H9 (cell line): Measurements from ENCODE around the gene RHBDF1. TPM values are rescaled to one million over a fixed set of nuclear protein-coding genes. Genes with fewer than 3 reads are reported as not detected.

Source experiments
- DNase-seq: peaks from one replicate; pipeline ENCODE4 v3.0.0-alpha.2; 2017
- H2AFZ ChIP-seq: one replicate; pipeline ENCODE4 v1.6.1; 2013; ENCODE audit warnings: mild to moderate bottlenecking, low read length, control low read depth, moderate library complexity
- H2AK5ac ChIP-seq: 2 replicates; pipeline ENCODE4 v1.6.1; 2013; ENCODE audit warnings: low read length, control low read depth, mixed read lengths; ENCODE audit not compliant: insufficient read length
- H2BK120ac ChIP-seq: one replicate; pipeline ENCODE4 v1.6.1; 2013; ENCODE audit warnings: low read depth, mild to moderate bottlenecking, low read length, control low read depth, inconsistent platforms; ENCODE audit not compliant: poor library complexity, severe bottlenecking
- H2BK12ac ChIP-seq: 2 replicates; pipeline ENCODE4 v1.6.1; 2013; ENCODE audit warnings: low read length, control low read depth, mixed read lengths, low read depth; ENCODE audit not compliant: insufficient read length
- H2BK15ac ChIP-seq: 2 replicates; pipeline ENCODE4 v1.6.1; 2013; ENCODE audit warnings: low read depth, low read length, control low read depth
- H2BK20ac ChIP-seq: one replicate; pipeline ENCODE4 v1.6.1; 2013; ENCODE audit warnings: low read depth, mild to moderate bottlenecking, low read length, control low read depth, inconsistent platforms; ENCODE audit not compliant: poor library complexity, severe bottlenecking
- H2BK5ac ChIP-seq: 2 replicates; pipeline ENCODE4 v1.6.1; 2013; ENCODE audit warnings: low read length, control low read depth, mixed read lengths; ENCODE audit not compliant: insufficient read length
- H3K14ac ChIP-seq: 2 replicates; pipeline ENCODE4 v1.6.1; 2013; ENCODE audit warnings: low read length, control low read depth; ENCODE audit not compliant: insufficient read depth
- H3K18ac ChIP-seq: 2 replicates; pipeline ENCODE4 v1.6.1; 2013; ENCODE audit warnings: low read depth, mild to moderate bottlenecking, mixed read lengths, low read length, control low read depth; ENCODE audit not compliant: insufficient read length
- H3K23ac ChIP-seq: 2 replicates; pipeline ENCODE4 v1.6.1; 2013; ENCODE audit warnings: low read length, control low read depth, mixed read lengths, low read depth; ENCODE audit not compliant: insufficient read length
- H3K23me2 ChIP-seq: 2 replicates; pipeline ENCODE4 v1.6.1; 2013; ENCODE audit warnings: low read depth, mild to moderate bottlenecking, mixed read lengths, low read length, control low read depth; ENCODE audit not compliant: insufficient read length, poor library complexity, severe bottlenecking
- H3K27ac ChIP-seq: 2 replicates; pipeline ENCODE4 v1.5.1; 2013; ENCODE audit warnings: low read length, control low read depth, mixed read lengths, low read depth; ENCODE audit not compliant: insufficient read length
- H3K27me3 ChIP-seq: 2 replicates; pipeline ENCODE4 v1.6.1; 2013; ENCODE audit warnings: low read length, control low read depth, inconsistent platforms; ENCODE audit not compliant: insufficient read depth
- H3K4ac ChIP-seq: 2 replicates; pipeline ENCODE4 v1.6.1; 2013; ENCODE audit warnings: low read depth, mild to moderate bottlenecking, control low read depth, inconsistent platforms, low read length, moderate library complexity
- H3K4me1 ChIP-seq: 2 replicates; pipeline ENCODE4 v1.6.1; 2013; ENCODE audit warnings: low read length, control low read depth, inconsistent platforms; ENCODE audit not compliant: insufficient read depth
- H3K4me2 ChIP-seq: 2 replicates; pipeline ENCODE4 v1.6.1; 2013; ENCODE audit warnings: low read length, control low read depth, mixed read lengths; ENCODE audit not compliant: insufficient read length, insufficient read depth
- H3K56ac ChIP-seq: 2 replicates; pipeline ENCODE4 v1.6.1; 2013; ENCODE audit warnings: low read depth, mild to moderate bottlenecking, mixed read lengths, low read length, control low read depth; ENCODE audit not compliant: insufficient read length
- H3K79me1 ChIP-seq: 2 replicates; pipeline ENCODE4 v1.6.1; 2013; ENCODE audit warnings: low read depth, mild to moderate bottlenecking, moderate library complexity, low read length, control low read depth, inconsistent platforms; ENCODE audit not compliant: insufficient read depth, poor library complexity, severe bottlenecking
- H3K79me2 ChIP-seq: 2 replicates; pipeline ENCODE4 v1.6.1; 2013; ENCODE audit warnings: low read length, control low read depth, inconsistent platforms; ENCODE audit not compliant: insufficient read depth
- H3K9ac ChIP-seq: 2 replicates; pipeline ENCODE4 v1.6.1; 2013; ENCODE audit warnings: low read length, control low read depth, mixed read lengths; ENCODE audit not compliant: insufficient read length; ENCODE audit errors: extremely low read depth
- H3K9me3 ChIP-seq: one replicate; pipeline ENCODE4 v1.6.1; 2013; ENCODE audit warnings: low read depth, low read length, inconsistent platforms; ENCODE audit not compliant: control insufficient read depth
- H3T11ph ChIP-seq: one replicate; pipeline ENCODE4 v1.6.1; 2013; ENCODE audit warnings: mild to moderate bottlenecking, low read length, control low read depth, inconsistent platforms
- H4K20me1 ChIP-seq: one replicate; pipeline ENCODE4 v1.6.1; 2013; ENCODE audit not compliant: control insufficient read depth, insufficient read length, insufficient read depth
- H4K5ac ChIP-seq: 2 replicates; pipeline ENCODE4 v1.6.1; 2013; ENCODE audit warnings: low read depth, mild to moderate bottlenecking, mixed read lengths, low read length, control low read depth; ENCODE audit not compliant: insufficient read length
- H4K8ac ChIP-seq: replicated peaks from 2 replicates; pipeline ENCODE4 v1.6.1; 2013; ENCODE audit warnings: low read length, control low read depth, mixed read lengths, low read depth; ENCODE audit not compliant: insufficient read length
- H4K91ac ChIP-seq: 2 replicates; pipeline ENCODE4 v1.6.1; 2013; ENCODE audit warnings: low read depth, mild to moderate bottlenecking, moderate library complexity, mixed read lengths, low read length, control low read depth; ENCODE audit not compliant: insufficient read length
- H3K27ac Mint-ChIP-seq, 3 experiments: 2 replicates in 2 of 3; 3 replicates in 1 of 3; pipeline ENCODE4 v1.8.0; 2020 to 2021; ENCODE audit warnings: mixed read lengths in 3 of 3, mild to moderate bottlenecking in 1 of 3, moderate library complexity in 1 of 3
- H3K27me3 Mint-ChIP-seq: 2 replicates; pipeline ENCODE4 v1.8.0; 2021; ENCODE audit warnings: low read depth, mild to moderate bottlenecking, moderate library complexity, mixed read lengths
- H3K36me3 Mint-ChIP-seq, 3 experiments: 2 replicates in 2 of 3; 3 replicates in 1 of 3; pipeline ENCODE4 v1.8.0; 2020 to 2021; ENCODE audit warnings: low read depth in 3 of 3, mixed read lengths in 3 of 3; ENCODE audit not compliant: insufficient read depth in 1 of 3
- H3K4me1 Mint-ChIP-seq, 2 experiments: 2 replicates each; pipeline ENCODE4 v1.8.0; 2020; ENCODE audit warnings: mixed read lengths in 2 of 2
- H3K4me3 Mint-ChIP-seq, 2 experiments: 2 replicates in 1 of 2; 3 replicates in 1 of 2; pipeline ENCODE4 v1.8.0; 2020 to 2021; ENCODE audit warnings: mild to moderate bottlenecking in 2 of 2, mixed read lengths in 2 of 2, moderate library complexity in 1 of 2
- H3K9me3 Mint-ChIP-seq, 2 experiments: 2 replicates in 1 of 2; 3 replicates in 1 of 2; pipeline ENCODE4 v1.8.0; 2020; ENCODE audit warnings: mild to moderate bottlenecking in 2 of 2, mixed read lengths in 2 of 2, moderate library complexity in 1 of 2
- WGBS: extraction: QIAGEN DNeasy Blood & Tissue Kit; methylation state at CpG from one replicate; pipeline ENCODE4 v1.1.7; 2013; ENCODE audit warnings: missing lambda C conversion rate, low lambda C conversion rate, mixed read lengths; ENCODE audit not compliant: insufficient read length; ENCODE audit errors: extremely low coverage; 5-methylcytosine and 5-hydroxymethylcytosine counted together
- total RNA-seq: library from RNA; stranded (reverse); gene quantifications from 2 replicates; pipeline ENCODE4 v1.2.1, GENCODE V29; 2021
- TF ChIP-seq, protein P1 (sequence below): fragments of 200-600 bp; sonication (generic); conservative IDR thresholded peaks from 3 replicates; pipeline ENCODE4 v1.8.0; 2021; ENCODE audit warnings: antibody characterized with exemption, mild to moderate bottlenecking

Gene RHBDF1
- total RNA-seq, 1 experiment from 2014 or later, result 34.6 TPM

DNA sequence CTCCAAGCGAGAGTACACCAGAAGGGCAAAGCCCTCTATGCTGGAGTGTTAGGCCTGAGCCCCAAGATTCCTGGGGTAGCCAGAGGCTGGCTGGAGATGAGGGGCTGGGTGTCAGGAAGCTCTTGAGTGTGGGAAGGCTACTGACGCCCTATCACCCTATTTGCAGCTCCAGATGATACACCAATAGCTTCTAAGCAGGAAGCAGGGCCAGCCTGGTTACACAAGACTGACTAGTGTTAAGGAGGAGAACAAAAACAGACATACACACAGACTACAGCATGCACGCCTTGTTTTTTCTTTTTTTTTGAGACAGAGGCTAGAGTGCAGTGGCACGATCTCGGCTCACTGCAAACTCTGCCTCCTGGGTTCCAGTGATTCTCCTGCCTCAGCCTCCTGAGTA lies 34.9 kb downstream of the RHBDF1 start:
- no CpG with 5 or more reads among the region's 5 CpGs for WGBS
- Histone ChIP-seq H2AK5ac (no peak overlapping the region), H3T11ph (no peak overlapping the region), H3K18ac (no peak overlapping the region), H3K9me3 (peaks cover 5% of the 10 kb centered on the region), H2AFZ (no peak overlapping the region), H3K4ac (no peak overlapping the region), H4K5ac (no peak overlapping the region), H2BK12ac (no peak overlapping the region), H3K56ac (no peak overlapping the region), H3K4me1 (no peaks in the 10 kb centered on the region), H4K91ac (no peak overlapping the region), H4K8ac (no peak overlapping the region), H3K23ac (no peak overlapping the region), H3K79me2 (no peaks in the 10 kb centered on the region), H4K20me1 (no peaks in the 10 kb centered on the region), H3K14ac (no peak overlapping the region), H3K9ac (no peak overlapping the region), H3K4me2 (no peak overlapping the region), H3K27ac (no peak overlapping the region), H2BK120ac (no peak overlapping the region), H3K27me3 (no peaks in the 10 kb centered on the region), H3K23me2 (no peaks in the 10 kb centered on the region), H3K79me1 (no peaks in the 10 kb centered on the region), H2BK15ac (no peak overlapping the region), H2BK5ac (no peak overlapping the region), H2BK20ac (no peak overlapping the region)
- Mint-ChIP-seq H3K27me3 (peaks cover 1% of the 10 kb centered on the region), H3K4me3 (no peak overlapping the region), H3K4me1 (no peaks in the 10 kb centered on the region), H3K27ac (no peak overlapping the region), H3K36me3 (peaks cover 21 to 44% (median 35%) of the 10 kb centered on the region in 3 experiments), H3K9me3 (peaks cover 6% of the 10 kb centered on the region in 2 experiments; a peak in 3 of 5 replicates)
- no peak for DNase-seq
- TF ChIP-seq, protein P1, sequence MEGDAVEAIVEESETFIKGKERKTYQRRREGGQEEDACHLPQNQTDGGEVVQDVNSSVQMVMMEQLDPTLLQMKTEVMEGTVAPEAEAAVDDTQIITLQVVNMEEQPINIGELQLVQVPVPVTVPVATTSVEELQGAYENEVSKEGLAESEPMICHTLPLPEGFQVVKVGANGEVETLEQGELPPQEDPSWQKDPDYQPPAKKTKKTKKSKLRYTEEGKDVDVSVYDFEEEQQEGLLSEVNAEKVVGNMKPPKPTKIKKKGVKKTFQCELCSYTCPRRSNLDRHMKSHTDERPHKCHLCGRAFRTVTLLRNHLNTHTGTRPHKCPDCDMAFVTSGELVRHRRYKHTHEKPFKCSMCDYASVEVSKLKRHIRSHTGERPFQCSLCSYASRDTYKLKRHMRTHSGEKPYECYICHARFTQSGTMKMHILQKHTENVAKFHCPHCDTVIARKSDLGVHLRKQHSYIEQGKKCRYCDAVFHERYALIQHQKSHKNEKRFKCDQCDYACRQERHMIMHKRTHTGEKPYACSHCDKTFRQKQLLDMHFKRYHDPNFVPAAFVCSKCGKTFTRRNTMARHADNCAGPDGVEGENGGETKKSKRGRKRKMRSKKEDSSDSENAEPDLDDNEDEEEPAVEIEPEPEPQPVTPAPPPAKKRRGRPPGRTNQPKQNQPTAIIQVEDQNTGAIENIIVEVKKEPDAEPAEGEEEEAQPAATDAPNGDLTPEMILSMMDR, result no peak
